ENCODE measurements around the gene ANP32B.

The ANP32B gene

DNA sequence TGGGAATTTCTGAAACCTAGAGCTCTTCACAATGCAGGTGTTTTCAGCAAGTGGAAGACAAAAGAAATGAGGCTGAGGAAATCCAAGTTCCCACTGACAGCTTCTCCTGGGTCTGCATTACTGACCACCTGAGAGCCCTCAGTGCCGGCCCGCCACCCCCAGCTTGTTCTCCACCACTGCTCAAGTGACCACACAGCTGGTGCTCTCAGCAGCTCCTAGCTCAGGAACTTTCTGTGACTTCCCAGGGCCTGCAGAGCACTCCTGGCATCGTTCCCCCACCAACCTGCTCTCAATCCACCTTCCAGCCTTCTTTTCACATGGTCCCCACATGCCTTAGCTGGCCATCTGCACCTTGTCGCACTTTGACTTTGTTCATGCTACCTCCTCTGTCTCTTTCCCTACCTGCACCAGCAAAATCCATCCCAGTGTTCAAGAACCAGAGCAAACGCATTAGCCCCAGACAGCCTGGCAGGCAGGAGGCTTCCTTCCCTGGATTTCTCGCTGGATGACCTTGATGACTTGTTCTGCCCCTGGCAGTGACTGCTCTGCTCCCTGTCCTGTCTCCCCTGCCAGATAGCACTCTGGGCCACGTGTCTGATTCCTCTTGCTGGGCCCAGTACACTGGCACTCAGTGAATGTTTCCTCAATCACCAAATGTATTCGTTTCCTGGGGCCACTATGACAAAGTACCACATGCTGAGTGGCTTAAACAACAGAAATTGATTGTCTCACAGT is 38.3 kb downstream of the ANP32B start:
- H3K9me2 ChIP-seq (ENCODE audit: low read depth, low read length): no peaks in the 10 kb centered on the region
- no peak overlapping the region for H3K4me3 ChIP-seq (ENCODE audit: low read depth, low read length, poor library complexity, severe bottlenecking)
- TF ChIP-seq, protein P1, sequence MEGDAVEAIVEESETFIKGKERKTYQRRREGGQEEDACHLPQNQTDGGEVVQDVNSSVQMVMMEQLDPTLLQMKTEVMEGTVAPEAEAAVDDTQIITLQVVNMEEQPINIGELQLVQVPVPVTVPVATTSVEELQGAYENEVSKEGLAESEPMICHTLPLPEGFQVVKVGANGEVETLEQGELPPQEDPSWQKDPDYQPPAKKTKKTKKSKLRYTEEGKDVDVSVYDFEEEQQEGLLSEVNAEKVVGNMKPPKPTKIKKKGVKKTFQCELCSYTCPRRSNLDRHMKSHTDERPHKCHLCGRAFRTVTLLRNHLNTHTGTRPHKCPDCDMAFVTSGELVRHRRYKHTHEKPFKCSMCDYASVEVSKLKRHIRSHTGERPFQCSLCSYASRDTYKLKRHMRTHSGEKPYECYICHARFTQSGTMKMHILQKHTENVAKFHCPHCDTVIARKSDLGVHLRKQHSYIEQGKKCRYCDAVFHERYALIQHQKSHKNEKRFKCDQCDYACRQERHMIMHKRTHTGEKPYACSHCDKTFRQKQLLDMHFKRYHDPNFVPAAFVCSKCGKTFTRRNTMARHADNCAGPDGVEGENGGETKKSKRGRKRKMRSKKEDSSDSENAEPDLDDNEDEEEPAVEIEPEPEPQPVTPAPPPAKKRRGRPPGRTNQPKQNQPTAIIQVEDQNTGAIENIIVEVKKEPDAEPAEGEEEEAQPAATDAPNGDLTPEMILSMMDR (IDR thresholded peaks at IDR 0.05; ENCODE audit: low read length): no peak
- TF ChIP-seq EZH2 (IDR thresholded peaks at IDR 0.05; ENCODE audit: borderline replicate concordance, low read length): no peak
- no peaks in the 10 kb centered on the region for H3K9me3 ChIP-seq (ENCODE audit: low read length)
- H3K27ac ChIP-seq (ENCODE audit: low read depth, low read length, poor library complexity, severe bottlenecking): no peak overlapping the region
- H3K9ac ChIP-seq (ENCODE audit: low read length): no peak overlapping the region
- no peaks in the 10 kb centered on the region for H3F3A ChIP-seq (ENCODE audit: insufficient read depth, low read length)
- no peak overlapping the region for H2AFZ ChIP-seq (ENCODE audit: low read length)
- no peaks in the 10 kb centered on the region for H3K4me1 ChIP-seq (ENCODE audit: insufficient read depth, low read length, severe bottlenecking)
- H4K20me1 ChIP-seq (ENCODE audit: insufficient read depth, low read length): no peaks in the 10 kb centered on the region
- H3K36me3 ChIP-seq (ENCODE audit: insufficient read depth, low read length): peaks cover 34% of the 10 kb centered on the region
- H3K79me2 ChIP-seq (ENCODE audit: insufficient read depth, low read length): no peaks in the 10 kb centered on the region
- no peaks in the 10 kb centered on the region for H3K27me3 ChIP-seq (ENCODE audit: insufficient read depth, low read length)
- H3K4me2 ChIP-seq (ENCODE audit: low read length): no peak overlapping the region

- no peaks in the 10 kb centered on the region for H3K9me3 ChIP-seq (ENCODE audit: low read length)
- TF ChIP-seq, protein P1 (IDR thresholded peaks at IDR 0.05; ENCODE audit: low read length): no peak
- TF ChIP-seq EZH2 (IDR thresholded peaks at IDR 0.05; ENCODE audit: borderline replicate concordance, low read length): no peak
- no peaks in the 10 kb centered on the region for H4K20me1 ChIP-seq (ENCODE audit: insufficient read depth, low read length)
- no peak overlapping the region for H3K27ac ChIP-seq (ENCODE audit: low read depth, low read length, poor library complexity, severe bottlenecking)
- no peaks in the 10 kb centered on the region for H3K27me3 ChIP-seq (ENCODE audit: insufficient read depth, low read length)
- no peaks in the 10 kb centered on the region for H3F3A ChIP-seq (ENCODE audit: insufficient read depth, low read length)
- no peaks in the 10 kb centered on the region for H3K4me1 ChIP-seq (ENCODE audit: insufficient read depth, low read length, severe bottlenecking)
- H3K79me2 ChIP-seq (ENCODE audit: insufficient read depth, low read length): no peaks in the 10 kb centered on the region
- H3K36me3 ChIP-seq (ENCODE audit: insufficient read depth, low read length): peaks cover 24% of the 10 kb centered on the region
- H3K9me2 ChIP-seq (ENCODE audit: low read depth, low read length): no peaks in the 10 kb centered on the region
- H3K4me2 ChIP-seq (ENCODE audit: low read length): no peak overlapping the region
- no peak overlapping the region for H2AFZ ChIP-seq (ENCODE audit: low read length)
- H3K4me3 ChIP-seq (ENCODE audit: low read depth, low read length, poor library complexity, severe bottlenecking): no peak overlapping the region
- H3K9ac ChIP-seq (ENCODE audit: low read length): no peak overlapping the region
Observed at GRCh38 chr9:98022447-98022846, 39.3 kb downstream of the ANP32B start.

GRCh38 chr9:98024702-98025101 is 41.6 kb downstream of the ANP32B start:
- H3K9ac ChIP-seq (ENCODE audit: low read length): no peak overlapping the region
- no peak overlapping the region for H3K4me2 ChIP-seq (ENCODE audit: low read length)
- H3K27ac ChIP-seq (ENCODE audit: low read depth, low read length, poor library complexity, severe bottlenecking): no peak overlapping the region
- no peaks in the 10 kb centered on the region for H3K4me1 ChIP-seq (ENCODE audit: insufficient read depth, low read length, severe bottlenecking)
- H4K20me1 ChIP-seq (ENCODE audit: insufficient read depth, low read length): no peaks in the 10 kb centered on the region
- H3K9me2 ChIP-seq (ENCODE audit: low read depth, low read length): no peaks in the 10 kb centered on the region
- no peak overlapping the region for H3K4me3 ChIP-seq (ENCODE audit: low read depth, low read length, poor library complexity, severe bottlenecking)
- H3F3A ChIP-seq (ENCODE audit: insufficient read depth, low read length): no peaks in the 10 kb centered on the region
- H3K79me2 ChIP-seq (ENCODE audit: insufficient read depth, low read length): no peaks in the 10 kb centered on the region
- H3K27me3 ChIP-seq (ENCODE audit: insufficient read depth, low read length): no peaks in the 10 kb centered on the region
- no peaks in the 10 kb centered on the region for H3K9me3 ChIP-seq (ENCODE audit: low read length)
- peaks cover 2% of the 10 kb centered on the region; the same call in 1 of the 2 replicates for H3K36me3 ChIP-seq (ENCODE audit: insufficient read depth, low read length)
- no peak for TF ChIP-seq EZH2 (IDR thresholded peaks at IDR 0.05; ENCODE audit: borderline replicate concordance, low read length)
- TF ChIP-seq, protein P1 (IDR thresholded peaks at IDR 0.05; ENCODE audit: low read length): no peak
- H2AFZ ChIP-seq (ENCODE audit: low read length): no peak overlapping the region

Measured in OCI-LY1 (cell line).